GM10266 (cell line): ENCODE data around the gene POU5F2.

ENCODE experiments used
- DNase-seq: peaks from one replicate; pipeline ENCODE4 v3.0.0; 2012; ENCODE audit errors: extremely low spot score
- CTCF ChIP-seq: IDR thresholded peaks from 2 replicates; pipeline ENCODE4 v1.5.1; 2012; ENCODE audit warnings: mild to moderate bottlenecking, low read depth; ENCODE audit not compliant: control insufficient read depth, insufficient read depth; ENCODE audit errors: missing control alignments

The POU5F2 gene

DNA sequence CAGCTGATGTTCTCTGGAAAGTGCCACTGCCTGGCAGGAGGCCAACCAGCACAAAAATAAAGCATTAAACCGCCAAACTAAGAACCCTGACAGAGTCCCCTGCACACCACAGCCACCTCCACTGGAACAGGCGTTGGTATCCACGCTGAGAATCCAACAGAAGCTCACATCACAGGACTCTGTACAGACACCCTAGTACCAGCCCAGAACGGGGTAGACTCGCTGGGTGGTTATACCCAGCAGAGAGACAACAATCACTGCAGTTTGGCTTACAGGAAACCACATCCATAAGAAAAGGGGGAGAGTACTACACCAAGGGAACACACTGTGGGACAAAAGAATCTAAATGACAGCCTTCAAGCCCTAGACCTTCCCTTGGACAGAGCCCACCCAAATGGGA lies 15.0 kb upstream of the POU5F2 start:
- DNase-seq, result no peak
- TF ChIP-seq CTCF, result no peak

DNA sequence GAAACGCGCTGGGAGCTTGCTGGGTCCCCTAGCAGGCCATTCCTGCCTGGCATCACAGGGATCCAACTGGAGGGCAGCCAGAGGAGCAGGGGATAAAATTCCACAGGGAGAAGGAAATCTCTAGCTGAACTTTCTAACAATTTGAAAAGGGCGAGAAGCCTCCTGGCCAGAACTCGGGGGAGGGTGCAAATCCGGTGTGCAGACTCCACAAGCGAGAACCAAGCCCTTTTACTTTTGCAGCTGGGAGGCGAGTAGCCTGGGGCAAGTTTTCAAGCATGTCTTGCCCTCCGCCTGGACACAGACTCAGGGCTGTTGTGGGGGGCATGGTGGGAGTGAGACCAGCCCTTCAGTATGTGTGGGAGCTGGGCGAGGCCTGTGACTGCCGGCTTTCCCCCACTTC lies 14.3 kb upstream of the POU5F2 start:
- no peak for DNase-seq
- no peak for TF ChIP-seq CTCF

- DNase-seq, result no peak
- no peak for TF ChIP-seq CTCF
Measured at GRCh38 chr5:93748875-93749397, 7.5 kb upstream of the POU5F2 start.

DNA sequence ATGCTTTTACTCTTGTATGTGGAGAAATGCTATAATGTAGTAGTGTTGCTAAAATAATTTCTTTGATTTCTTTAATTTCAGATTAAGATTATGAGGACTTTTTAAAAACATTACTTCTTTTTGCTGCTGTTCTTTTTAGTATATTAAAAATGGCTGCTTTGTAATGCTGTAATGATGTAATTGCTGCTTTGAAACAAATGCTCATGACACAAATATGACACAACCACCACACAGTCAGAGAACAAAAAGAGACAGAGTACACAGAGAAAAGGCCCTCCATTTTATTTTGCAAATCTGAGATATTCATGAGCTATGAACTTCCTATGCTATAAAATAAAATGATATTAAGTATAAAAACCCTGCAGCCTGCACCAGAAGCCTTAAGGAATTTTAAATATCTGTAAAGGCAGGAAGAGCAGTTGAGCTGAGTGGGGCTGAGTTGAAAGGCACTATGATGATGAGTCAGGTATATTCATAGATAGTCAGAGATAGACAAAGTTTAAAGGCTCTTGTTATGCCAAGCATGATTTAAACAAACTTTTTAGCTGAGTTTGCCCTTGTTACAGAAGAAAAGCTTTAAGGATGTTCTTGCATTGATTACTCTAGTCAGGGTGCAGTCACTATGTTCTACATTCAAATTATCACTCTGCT lies 5.1 kb upstream of the POU5F2 start:
- no peak for DNase-seq
- TF ChIP-seq CTCF, result no peak

DNA sequence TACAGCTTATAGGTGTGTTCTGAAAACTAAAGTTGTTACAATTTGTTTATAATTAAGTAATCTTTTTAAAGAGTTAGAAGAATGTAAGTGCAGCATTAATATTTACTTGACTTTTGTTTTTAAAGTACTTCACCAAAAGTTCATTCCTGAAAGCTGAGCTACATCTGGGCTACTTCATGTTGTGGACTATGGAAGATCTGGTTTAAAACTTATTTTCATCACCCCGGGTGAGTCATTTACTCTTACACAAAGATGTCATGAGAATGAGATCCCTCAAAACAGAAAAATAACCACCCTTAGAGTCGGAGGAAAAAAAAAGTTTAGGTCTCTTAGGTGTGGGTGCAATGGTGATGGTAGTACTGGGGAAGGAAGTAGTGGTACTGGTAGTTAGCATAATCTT lies 5.1 kb downstream of the POU5F2 start:
- no peak for TF ChIP-seq CTCF
- no peak for DNase-seq

DNA sequence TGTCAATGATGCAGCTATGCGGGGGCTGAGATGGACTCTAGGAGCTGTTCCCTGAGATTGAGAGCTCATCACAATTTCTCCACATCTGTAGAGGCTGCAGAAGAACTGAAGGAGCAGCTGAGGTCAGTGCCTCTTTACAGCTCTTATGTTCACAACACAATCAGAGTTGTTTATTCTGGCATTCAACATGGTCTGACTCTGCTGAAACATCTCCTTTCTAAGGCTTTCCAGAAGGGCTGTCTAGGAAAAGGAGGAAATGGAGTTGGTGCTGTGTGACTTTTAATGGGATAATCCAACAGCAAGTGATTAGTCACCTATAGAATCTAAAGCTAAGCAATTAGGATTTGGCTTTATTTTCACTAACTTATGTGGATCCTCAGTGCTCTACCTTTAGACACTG lies 6.0 kb downstream of the POU5F2 start:
- no peak for DNase-seq

GRCh38 chr5:93731987-93732386 lies 9.4 kb downstream of the POU5F2 start:
- TF ChIP-seq CTCF, result no peak
- no peak for DNase-seq

More for the DNA sequence above, 6.0 kb downstream of the POU5F2 start:
- TF ChIP-seq CTCF, result no peak
